Effector CD4-positive, alpha-beta T cell (primary cell): ENCODE measurements around the gene COL17A1.

ENCODE experiments used
- DNase-seq: peaks from one replicate; pipeline ENCODE4 v3.0.0-alpha.2; 2020

The COL17A1 gene

GRCh38 chr10:104049504-104050250 lies 36.0 kb downstream of the COL17A1 start:
- DNase-seq = no peak

- DNase-seq = no peak
These were observed 39.0 kb downstream of the COL17A1 start for GRCh38 chr10:104046651-104047050.

- DNase-seq = no peak
These were observed 40.3 kb downstream of the COL17A1 start for GRCh38 chr10:104045151-104046089.

- DNase-seq = no peak
These were observed 41.8 kb downstream of the COL17A1 start for GRCh38 chr10:104043854-104044253.

- DNase-seq = no peak
These were observed 42.4 kb downstream of the COL17A1 start for GRCh38 chr10:104043185-104043830.

GRCh38 chr10:104041891-104042535 lies 43.7 kb downstream of the COL17A1 start:
- no peak for DNase-seq

- DNase-seq = no peak
These were observed 44.6 kb downstream of the COL17A1 start for GRCh38 chr10:104040862-104041789.

GRCh38 chr10:104040382-104040781 lies 45.3 kb downstream of the COL17A1 start:
- no peak for DNase-seq

- DNase-seq = no peak
These were observed 46.5 kb downstream of the COL17A1 start for GRCh38 chr10:104038958-104039752.

- DNase-seq = no peak
These were observed 47.1 kb downstream of the COL17A1 start for GRCh38 chr10:104038537-104038936.

GRCh38 chr10:104037261-104037951 lies 48.3 kb downstream of the COL17A1 start:
- DNase-seq = no peak

GRCh38 chr10:104036518-104037260 lies 49.0 kb downstream of the COL17A1 start:
- no peak for DNase-seq

GRCh38 chr10:104036069-104036384 lies 49.7 kb downstream of the COL17A1 start:
- no peak for DNase-seq

GRCh38 chr10:104035194-104036068 lies 50.2 kb downstream of the COL17A1 start:
- no peak for DNase-seq

GRCh38 chr10:104034401-104035193 lies 51.1 kb downstream of the COL17A1 start:
- no peak for DNase-seq

GRCh38 chr10:104033966-104034365 lies 51.7 kb downstream of the COL17A1 start:
- no peak for DNase-seq

GRCh38 chr10:104033401-104033930 lies 52.2 kb downstream of the COL17A1 start:
- no peak for DNase-seq
